Measurements from ENCODE around the gene SOBP.

Gene SOBP

GRCh38 chr6:107644513-107644912 is 154.6 kb downstream of the SOBP start:
- DNase-seq = no peak

- no peak for DNase-seq
Measured at GRCh38 chr6:107645740-107646139, 155.8 kb downstream of the SOBP start.

GRCh38 chr6:107646176-107646575 is 156.3 kb downstream of the SOBP start:
- no peak for DNase-seq

GRCh38 chr6:107646776-107647438 is 157.0 kb downstream of the SOBP start:
- DNase-seq = no peak

GRCh38 chr6:107647439-107647948 is 157.6 kb downstream of the SOBP start:
- DNase-seq = no peak

- DNase-seq = no peak
Measured at GRCh38 chr6:107648983-107649382, 159.1 kb downstream of the SOBP start.

GRCh38 chr6:107652526-107653182 is 162.7 kb downstream of the SOBP start:
- DNase-seq = no peak

GRCh38 chr6:107653183-107653580 is 163.3 kb downstream of the SOBP start:
- DNase-seq = no peak

GRCh38 chr6:107653861-107654394 is 164.0 kb downstream of the SOBP start:
- DNase-seq = no peak

GRCh38 chr6:107654764-107655163 is 164.8 kb downstream of the SOBP start:
- DNase-seq = no peak

GRCh38 chr6:107655245-107655644 is 165.3 kb downstream of the SOBP start:
- no peak for DNase-seq

GRCh38 chr6:107655864-107656263 is 165.9 kb downstream of the SOBP start:
- no peak for DNase-seq

- no peak for DNase-seq
Measured at GRCh38 chr6:107656401-107656800, 166.5 kb downstream of the SOBP start.

- no peak for DNase-seq
Measured at GRCh38 chr6:107656883-107657282, 167.0 kb downstream of the SOBP start.

- no peak for DNase-seq
Measured at GRCh38 chr6:107657373-107657754, 167.4 kb downstream of the SOBP start.

- no peak for DNase-seq
Measured at GRCh38 chr6:107657755-107658461, 168.0 kb downstream of the SOBP start.

- DNase-seq = no peak
Measured at GRCh38 chr6:107658920-107659865, 169.3 kb downstream of the SOBP start.

- DNase-seq = no peak
Measured at GRCh38 chr6:107660839-107661238, 170.9 kb downstream of the SOBP start.

GRCh38 chr6:107661291-107661690 is 171.4 kb downstream of the SOBP start:
- no peak for DNase-seq

- no peak for DNase-seq
Measured at GRCh38 chr6:107662333-107662732, 172.4 kb downstream of the SOBP start.

- DNase-seq = no peak
Measured at GRCh38 chr6:107663308-107663707, 173.4 kb downstream of the SOBP start.

- DNase-seq = no peak
Measured at GRCh38 chr6:107665382-107665781, 175.5 kb downstream of the SOBP start.
